Esophagus (tissue), 2 donors: ENCODE measurements around the gene CA5A. TPM values are rescaled to one million over a fixed set of nuclear protein-coding genes. Genes with fewer than 3 reads are reported as not detected.
"Not testable (repeated sequence)": the region's sequence is repeated elsewhere in the genome, so short reads cannot be mapped to it uniquely, and the experiment has no call there.

ENCODE experiments used
- H3K27ac ChIP-seq, 2 donors: one replicate each; pipeline ENCODE4 v1.5.1; 2013; ENCODE audit warnings: low read depth in 2 of 2, mild to moderate bottlenecking in 2 of 2, inconsistent platforms in 1 of 2, low read length in 1 of 2, moderate library complexity in 1 of 2
- H3K27me3 ChIP-seq, 2 donors: one replicate each; pipeline ENCODE4 v1.6.1; 2013; ENCODE audit warnings: low read length in 2 of 2, control low read depth in 1 of 2, mild to moderate bottlenecking in 1 of 2; ENCODE audit not compliant: insufficient read depth in 2 of 2, control insufficient read depth in 1 of 2
- H3K36me3 ChIP-seq, 2 donors: one replicate each; pipeline ENCODE4 v1.6.1; 2013; ENCODE audit warnings: low read length in 1 of 2; ENCODE audit not compliant: control insufficient read depth in 2 of 2, insufficient read depth in 2 of 2
- H3K4me1 ChIP-seq, 2 donors: one replicate each; pipeline ENCODE4 v1.6.1; 2013; ENCODE audit warnings: low read length in 1 of 2; ENCODE audit not compliant: control insufficient read depth in 2 of 2, insufficient read depth in 2 of 2
- H3K4me3 ChIP-seq, 2 donors: one replicate each; pipeline ENCODE4 v1.5.1; 2013; ENCODE audit warnings: low read length in 2 of 2, mild to moderate bottlenecking in 2 of 2, low read depth in 1 of 2, moderate library complexity in 1 of 2
- H3K9me3 ChIP-seq, 2 donors: one replicate each; pipeline ENCODE4 v1.6.1; 2013; ENCODE audit warnings: mild to moderate bottlenecking in 2 of 2, low read depth in 1 of 2, low read length in 1 of 2, moderate library complexity in 1 of 2; ENCODE audit not compliant: control insufficient read depth in 2 of 2, insufficient read depth in 1 of 2
- WGBS, 2 donors: extraction: QIAGEN DNeasy Blood & Tissue Kit; methylation state at CpG; one replicate each; pipeline ENCODE4 v1.1.7; 2013; 5-methylcytosine and 5-hydroxymethylcytosine counted together
- polyA plus RNA-seq, 2 donors: library from polyadenylated mRNA; stranded (reverse); fragments of 200-250 nt; gene quantifications; one replicate each; pipeline ENCODE4 v1.2.3, GENCODE V29; 2013
- donor health status: healthy with polysubstance abuse.
- donor health status: Bipolar disorder and iron deficiency.

Gene CA5A
- polyA plus RNA-seq, 2 donors: not detected

- Histone ChIP-seq H3K27ac (no peak overlapping the region), H3K9me3 (no peaks in the 10 kb centered on the region), H3K36me3 (no peaks in the 10 kb centered on the region), H3K27me3 (no peaks in the 10 kb centered on the region), H3K4me3 (no peak overlapping the region), H3K4me1 (peaks cover 0 to 8% of the 10 kb centered on the region in 2 donors)
- 66 to 67% methylated on average over 37 of the region's 37 CpGs for WGBS, 2 donors
These were observed 17.3 kb downstream of the CA5A start for GRCh38 chr16:87918866-87919680.

GRCh38 chr16:87918338-87918737 lies 18.0 kb downstream of the CA5A start:
- Histone ChIP-seq H3K4me3 (no peak overlapping the region), H3K4me1 (peaks cover 0 to 8% of the 10 kb centered on the region in 2 donors), H3K36me3 (no peaks in the 10 kb centered on the region), H3K9me3 (no peaks in the 10 kb centered on the region), H3K27ac (peak overlapping the region in 1 of 2 donors; percentile 43), H3K27me3 (no peaks in the 10 kb centered on the region)
- WGBS, 2 donors: 38 to 51% methylated on average over 13 of the region's 13 CpGs

GRCh38 chr16:87917503-87917902 lies 18.8 kb downstream of the CA5A start:
- Histone ChIP-seq H3K27me3 (no peaks in the 10 kb centered on the region), H3K4me1 (peaks cover 0 to 8% of the 10 kb centered on the region in 2 donors), H3K4me3 (no peak overlapping the region), H3K36me3 (no peaks in the 10 kb centered on the region), H3K27ac (no peak overlapping the region), H3K9me3 (no peaks in the 10 kb centered on the region)
- 68 to 93% methylated on average over 9 of the region's 9 CpGs for WGBS, 2 donors

- Histone ChIP-seq H3K9me3 (no peaks in the 10 kb centered on the region), H3K4me1 (peaks cover 0 to 8% of the 10 kb centered on the region in 2 donors), H3K27me3 (no peaks in the 10 kb centered on the region), H3K27ac (no peak overlapping the region), H3K36me3 (no peaks in the 10 kb centered on the region), H3K4me3 (no peak overlapping the region)
- WGBS, 2 donors: 92% methylated on average over 25 of the region's 25 CpGs
These were observed 21.5 kb downstream of the CA5A start for GRCh38 chr16:87914812-87915211.

GRCh38 chr16:87914021-87914725 lies 22.2 kb downstream of the CA5A start:
- not testable (repeated sequence) for H3K27me3 ChIP-seq, H3K4me1 ChIP-seq, H3K36me3 ChIP-seq, H3K4me3 ChIP-seq, H3K27ac ChIP-seq, H3K9me3 ChIP-seq
- WGBS, 2 donors: 74 to 83% methylated on average over 26 to 27 of the region's 27 CpGs

- H3K9me3 ChIP-seq, H3K4me3 ChIP-seq, H3K4me1 ChIP-seq, H3K27ac ChIP-seq, H3K36me3 ChIP-seq, H3K27me3 ChIP-seq: not testable (repeated sequence)
- 79 to 83% methylated on average over 18 of the region's 18 CpGs for WGBS, 2 donors
These were observed 23.6 kb downstream of the CA5A start for GRCh38 chr16:87912691-87913090.

- H3K27me3 ChIP-seq: not testable (repeated sequence)
- 41 to 47% methylated on average over 23 of the region's 23 CpGs for WGBS, 2 donors
These were observed 25.1 kb downstream of the CA5A start for GRCh38 chr16:87911106-87911763.

GRCh38 chr16:87909203-87909935 lies 27.0 kb downstream of the CA5A start:
- H3K9me3 ChIP-seq: not testable (repeated sequence)

More at GRCh38 chr16:87911106-87911763, 25.1 kb downstream of the CA5A start:
- not testable (repeated sequence) for H3K4me3 ChIP-seq, H3K4me1 ChIP-seq, H3K9me3 ChIP-seq, H3K36me3 ChIP-seq
- peak overlapping the region; percentile 21 to 37 for H3K27ac ChIP-seq

GRCh38 chr16:87908101-87908500 lies 28.2 kb downstream of the CA5A start:
- H3K9me3 ChIP-seq, H3K27me3 ChIP-seq, H3K4me1 ChIP-seq, H3K36me3 ChIP-seq, H3K4me3 ChIP-seq, H3K27ac ChIP-seq: not testable (repeated sequence)
- WGBS, 2 donors: 88 to 93% methylated on average over 11 of the region's 11 CpGs

More at GRCh38 chr16:87909203-87909935, 27.0 kb downstream of the CA5A start:
- H3K4me3 ChIP-seq, H3K27me3 ChIP-seq, H3K36me3 ChIP-seq, H3K4me1 ChIP-seq, H3K27ac ChIP-seq: not testable (repeated sequence)
- WGBS, 2 donors: 31 to 35% methylated on average over 36 of the region's 36 CpGs
